Activated naive CD8-positive, alpha-beta T cell (primary cell): ENCODE results near the gene SULT1A2.
"Not testable (repeated sequence)": the region's sequence is repeated elsewhere in the genome, so short reads cannot be mapped to it uniquely, and the experiment has no call there.

Experiments
- H3K27ac Mint-ChIP-seq: one replicate; pipeline ENCODE4 v1.8.0; 2021; ENCODE audit warnings: mixed read lengths
- H3K27me3 Mint-ChIP-seq: one replicate; pipeline ENCODE4 v1.8.0; 2021; ENCODE audit warnings: mixed read lengths
- H3K36me3 Mint-ChIP-seq: one replicate; pipeline ENCODE4 v1.8.0; 2021; ENCODE audit warnings: mixed read lengths
- H3K4me1 Mint-ChIP-seq: one replicate; pipeline ENCODE4 v1.8.0; 2021; ENCODE audit warnings: low read depth, mixed read lengths
- H3K4me3 Mint-ChIP-seq: one replicate; pipeline ENCODE4 v1.8.0; 2021; ENCODE audit warnings: mild to moderate bottlenecking, mixed read lengths
- H3K9me3 Mint-ChIP-seq: one replicate; pipeline ENCODE4 v1.8.0; 2021; ENCODE audit warnings: low read depth, mixed read lengths

The SULT1A2 gene

GRCh38 chr16:28596840-28597691, at the start of gene SULT1A2:
Gene SULT1A2, minus strand, starts transcription at chr16:28597050. Its CDS starts 1,120 bp downstream, at chr16:28595930.
- H3K4me3 Mint-ChIP-seq: no peak within 1 kb of the TSS
- no peaks in the 10 kb centered on the region for H3K9me3 Mint-ChIP-seq
- peaks cover 7% of the 10 kb centered on the region for H3K4me1 Mint-ChIP-seq
- H3K27ac Mint-ChIP-seq: no peak within 1 kb of the TSS
- H3K27me3 Mint-ChIP-seq: no peaks in the 10 kb centered on the region
- no peaks in the 10 kb centered on the region for H3K36me3 Mint-ChIP-seq

GRCh38 chr16:28639959-28640358, 43.1 kb upstream of the SULT1A2 start:
- H3K4me3 Mint-ChIP-seq, H3K27ac Mint-ChIP-seq, H3K27me3 Mint-ChIP-seq, H3K36me3 Mint-ChIP-seq, H3K9me3 Mint-ChIP-seq, H3K4me1 Mint-ChIP-seq: not testable (repeated sequence)

DNA sequence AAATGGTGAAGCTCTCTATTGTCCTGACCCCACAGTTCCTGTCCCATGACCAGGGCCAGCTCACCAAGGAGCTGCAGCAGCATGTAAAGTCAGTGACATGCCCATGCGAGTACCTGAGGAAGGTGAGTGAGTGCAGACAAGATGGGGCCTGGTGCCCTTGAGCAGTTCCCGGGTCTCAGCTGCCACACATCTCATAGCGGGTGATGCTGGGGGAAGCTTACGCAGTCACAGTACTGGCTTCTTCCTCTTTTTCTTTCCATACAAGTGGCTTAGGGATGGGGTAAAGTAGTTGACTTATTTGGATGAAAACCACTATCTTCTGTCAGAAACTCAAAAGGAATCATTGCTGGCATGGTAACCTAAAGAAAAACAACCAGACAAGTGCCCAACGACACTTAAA, 41.5 kb upstream of the SULT1A2 start:
- not testable (repeated sequence) for H3K27me3 Mint-ChIP-seq, H3K4me1 Mint-ChIP-seq, H3K4me3 Mint-ChIP-seq, H3K9me3 Mint-ChIP-seq, H3K27ac Mint-ChIP-seq, H3K36me3 Mint-ChIP-seq

- not testable (repeated sequence) for H3K27me3 Mint-ChIP-seq, H3K9me3 Mint-ChIP-seq, H3K27ac Mint-ChIP-seq, H3K4me1 Mint-ChIP-seq, H3K4me3 Mint-ChIP-seq, H3K36me3 Mint-ChIP-seq
Observed at GRCh38 chr16:28637765-28638164, 40.9 kb upstream of the SULT1A2 start, which contains the start of gene NPIPB8. Gene NPIPB8, plus strand, starts transcription at chr16:28638065. Its CDS starts 296 bp downstream, at chr16:28638361.

GRCh38 chr16:28636093-28636823, 39.4 kb upstream of the SULT1A2 start:
- not testable (repeated sequence) for H3K4me1 Mint-ChIP-seq, H3K27ac Mint-ChIP-seq, H3K27me3 Mint-ChIP-seq, H3K4me3 Mint-ChIP-seq, H3K36me3 Mint-ChIP-seq, H3K9me3 Mint-ChIP-seq

DNA sequence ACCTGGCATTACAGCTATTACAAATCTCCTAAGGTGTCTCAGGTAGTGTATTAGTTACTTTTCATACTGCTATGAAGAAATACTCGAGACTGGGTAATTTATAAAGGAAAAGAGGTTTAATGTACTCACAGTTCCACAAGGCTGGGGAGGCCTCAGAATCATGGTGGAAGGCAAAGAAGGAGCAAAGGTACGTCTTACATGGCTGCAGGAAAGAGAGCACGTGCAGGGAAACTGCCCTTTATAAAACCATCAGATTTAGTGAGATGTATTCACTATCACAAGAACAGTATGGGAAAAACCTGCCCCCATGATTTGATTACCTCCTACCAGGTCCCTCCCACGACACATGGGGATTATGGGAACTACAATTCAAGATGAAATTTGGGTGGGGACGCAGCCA, 34.1 kb upstream of the SULT1A2 start:
- not testable (repeated sequence) for H3K27me3 Mint-ChIP-seq, H3K27ac Mint-ChIP-seq

GRCh38 chr16:28623172-28623711, 26.4 kb upstream of the SULT1A2 start:
- H3K27ac Mint-ChIP-seq: peak overlapping the region; percentile 86
- H3K9me3 Mint-ChIP-seq: no peaks in the 10 kb centered on the region
- peaks cover 2% of the 10 kb centered on the region for H3K36me3 Mint-ChIP-seq
- H3K4me3 Mint-ChIP-seq: peak overlapping the region; percentile 88
- peaks cover 15% of the 10 kb centered on the region for H3K4me1 Mint-ChIP-seq
- H3K27me3 Mint-ChIP-seq: no peaks in the 10 kb centered on the region

More for the DNA sequence above, 34.1 kb upstream of the SULT1A2 start:
- not testable (repeated sequence) for H3K4me3 Mint-ChIP-seq, H3K9me3 Mint-ChIP-seq, H3K36me3 Mint-ChIP-seq, H3K4me1 Mint-ChIP-seq

- H3K36me3 Mint-ChIP-seq, H3K27me3 Mint-ChIP-seq, H3K9me3 Mint-ChIP-seq: not testable (repeated sequence)
- peak overlapping the region; percentile 88 for H3K4me3 Mint-ChIP-seq
- peak overlapping the region; percentile 86 for H3K27ac Mint-ChIP-seq
- H3K4me1 Mint-ChIP-seq: peaks cover 15% of the 10 kb centered on the region
Observed at GRCh38 chr16:28622532-28623171, 25.8 kb upstream of the SULT1A2 start.

GRCh38 chr16:28621481-28622155, 24.8 kb upstream of the SULT1A2 start:
- H3K36me3 Mint-ChIP-seq: peaks cover 4% of the 10 kb centered on the region
- peak overlapping the region; percentile 69 for H3K27ac Mint-ChIP-seq
- H3K4me3 Mint-ChIP-seq: peak overlapping the region; percentile 88
- H3K4me1 Mint-ChIP-seq: peaks cover 16% of the 10 kb centered on the region
- no peaks in the 10 kb centered on the region for H3K9me3 Mint-ChIP-seq
- no peaks in the 10 kb centered on the region for H3K27me3 Mint-ChIP-seq

DNA sequence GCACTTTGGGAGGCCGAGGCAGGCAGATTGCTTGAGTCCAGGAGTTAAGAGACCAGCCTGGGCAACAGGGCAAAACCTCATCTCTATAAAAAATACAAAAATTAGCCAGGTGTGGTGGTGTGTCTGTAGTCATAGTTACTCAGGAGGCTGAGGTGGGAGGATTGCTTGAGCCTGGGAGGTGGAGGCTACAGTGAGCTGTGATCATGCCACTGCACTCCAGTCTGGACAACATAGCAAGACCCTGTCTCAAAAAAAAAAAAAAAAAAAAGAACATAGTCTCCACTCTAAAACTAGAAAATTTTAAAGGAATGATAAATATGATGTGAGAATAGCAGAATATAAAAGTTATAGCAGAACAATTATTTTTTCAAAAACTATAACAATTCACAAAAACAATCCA, 23.5 kb upstream of the SULT1A2 start:
- not testable (repeated sequence) for H3K27ac Mint-ChIP-seq, H3K4me3 Mint-ChIP-seq, H3K9me3 Mint-ChIP-seq, H3K27me3 Mint-ChIP-seq, H3K36me3 Mint-ChIP-seq
- peaks cover 17% of the 10 kb centered on the region for H3K4me1 Mint-ChIP-seq

- no peak overlapping the region for H3K4me3 Mint-ChIP-seq
- H3K9me3 Mint-ChIP-seq: no peaks in the 10 kb centered on the region
- no peak overlapping the region for H3K27ac Mint-ChIP-seq
- peaks cover 13% of the 10 kb centered on the region for H3K4me1 Mint-ChIP-seq
- no peaks in the 10 kb centered on the region for H3K27me3 Mint-ChIP-seq
- H3K36me3 Mint-ChIP-seq: peaks cover 4% of the 10 kb centered on the region
Observed at GRCh38 chr16:28617874-28618273, 21.0 kb upstream of the SULT1A2 start.

DNA sequence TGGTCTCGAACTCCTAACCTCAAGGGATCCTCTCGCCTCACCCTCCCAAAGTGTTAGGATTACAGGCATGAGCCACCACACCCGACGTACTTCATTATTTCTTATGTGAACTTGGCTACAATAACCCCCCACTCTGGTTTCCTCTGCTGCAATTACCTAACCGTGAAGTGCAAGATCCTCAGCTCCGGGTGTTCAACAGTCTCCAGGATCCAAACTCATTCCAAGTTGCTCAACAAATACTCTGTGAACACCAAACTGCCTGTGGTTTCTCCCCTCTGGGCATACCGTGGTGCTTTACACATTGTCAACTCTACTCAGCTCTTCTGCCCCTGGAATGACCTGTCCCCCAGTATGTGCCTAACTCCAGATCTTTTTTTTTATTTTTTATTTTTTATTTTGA, 19.8 kb upstream of the SULT1A2 start:
- Mint-ChIP-seq H3K9me3 (no peaks in the 10 kb centered on the region), H3K27ac (no peak overlapping the region), H3K4me3 (no peak overlapping the region), H3K36me3 (peaks cover 4% of the 10 kb centered on the region), H3K4me1 (peaks cover 4% of the 10 kb centered on the region), H3K27me3 (no peaks in the 10 kb centered on the region)

DNA sequence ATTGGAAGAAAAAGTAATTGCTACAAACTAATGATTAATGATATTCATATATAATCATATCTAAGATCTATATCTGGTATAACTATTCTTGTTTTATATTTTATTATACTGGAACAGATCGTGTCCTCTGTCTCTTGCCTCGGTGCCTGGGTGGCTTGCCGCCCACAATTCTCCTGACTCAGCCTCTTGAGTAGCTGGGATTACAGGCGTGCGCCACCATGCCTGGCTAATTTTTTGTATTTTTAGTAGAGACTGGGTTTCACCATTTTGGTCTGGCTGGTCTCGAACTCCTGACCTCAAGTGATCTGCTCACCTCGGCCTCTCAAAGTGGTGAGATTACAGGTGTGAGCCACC, 19.4 kb upstream of the SULT1A2 start:
- H3K4me1 Mint-ChIP-seq, H3K9me3 Mint-ChIP-seq, H3K27ac Mint-ChIP-seq, H3K36me3 Mint-ChIP-seq, H3K4me3 Mint-ChIP-seq, H3K27me3 Mint-ChIP-seq: not testable (repeated sequence)

GRCh38 chr16:28615486-28616223, 18.8 kb upstream of the SULT1A2 start:
- not testable (repeated sequence) for H3K27me3 Mint-ChIP-seq, H3K27ac Mint-ChIP-seq, H3K4me1 Mint-ChIP-seq, H3K4me3 Mint-ChIP-seq, H3K9me3 Mint-ChIP-seq, H3K36me3 Mint-ChIP-seq
